ENCODE data around the gene SLC35F1.

GRCh38 chr6:117951783-117952182, 44.7 kb downstream of the SLC35F1 start:
- TF ChIP-seq CTCF (IDR thresholded peaks at IDR 0.05): no peak
- no peak for TF ChIP-seq EZH2 (IDR thresholded peaks at IDR 0.05; ENCODE audit: borderline replicate concordance, insufficient read depth, low read depth, low read length, poor library complexity, severe bottlenecking)
